A549 (cell line): Measurements from ENCODE around the gene OXA1L. TPM values are rescaled to one million over a fixed set of nuclear protein-coding genes. Genes with fewer than 3 reads are reported as not detected.

Source experiments
- ATAC-seq, 2 experiments: fragments of 200-7000 bp in 1 of 2; fragments of >200 bp in 1 of 2; cut with Nextera tagmentation in 1 of 2; cut with Tn5 transposase in 1 of 2; 3 replicates each; pipeline versions ENCODE4 v1.8.0 to v1.9.1; 2018 to 2020; ENCODE audit warnings: mild to moderate bottlenecking in 1 of 2, moderate library complexity in 1 of 2
- CTCF ChIA-PET: fragments of 300-600 bp; sonication (Branson Sonifier 250); formaldehyde crosslinking; extraction: SDS; loops from one replicate; lab custom pipeline; 2021; ENCODE audit warnings: antibody characterized with exemption, inconsistent platforms; lab: Yijun Ruan, JAX
- POLR2A ChIA-PET: fragments of 350-600 bp; formaldehyde crosslinking; extraction: SDS; loops from one replicate; lab custom pipeline; 2021; ENCODE audit warnings: antibody characterized with exemption, inconsistent platforms; lab: Yijun Ruan, JAX
- DNase-seq, 2 experiments: peaks; one replicate each; pipeline versions ENCODE4 v3.0.0 to v3.0.0-alpha.2; 2011 to 2016; ENCODE audit warnings: low read depth in 1 of 2, low spot score in 1 of 2
- FAIRE-seq: peaks from 2 replicates; lab custom pipeline; 2011; peaks lifted over from hg19 to GRCh38; lab: Jason Lieb, UNC
- H3K27ac ChIP-seq, 2 experiments: fragments of >200 bp; sonication (Bioruptor Twin); formaldehyde crosslinking; 3 replicates each; pipeline ENCODE4 v1.5.1; 2016 to 2017
- H3K4me1 ChIP-seq: fragments of >200 bp; sonication (Bioruptor Twin); formaldehyde crosslinking; 3 replicates; pipeline ENCODE4 v1.6.1; 2016
- H3K4me2 ChIP-seq: fragments of >200 bp; sonication (Bioruptor Twin); formaldehyde crosslinking; 3 replicates; pipeline ENCODE4 v1.6.1; 2016
- H3K4me3 ChIP-seq: fragments of >200 bp; sonication (Bioruptor Twin); formaldehyde crosslinking; 3 replicates; pipeline ENCODE4 v1.5.1; 2016
- H3K9me3 ChIP-seq: fragments of >200 bp; sonication (Bioruptor Twin); formaldehyde crosslinking; 3 replicates; pipeline ENCODE4 v1.6.1; 2016
- BCL3 ChIP-seq: fragments of >200 bp; sonication (Bioruptor Twin); formaldehyde crosslinking; IDR thresholded peaks from 3 replicates; pipeline ENCODE4 v1.6.1; 2016
- BHLHE40 ChIP-seq: IDR thresholded peaks from 2 replicates; pipeline ENCODE4 v1.6.1; 2012; ENCODE audit warnings: low read depth, low read length, inconsistent platforms
- CBX2 ChIP-seq: fragments of 200-600 bp; sonication (generic); IDR thresholded peaks from 2 replicates; pipeline ENCODE4 v1.6.1; 2016; ENCODE audit warnings: low read depth, mild to moderate bottlenecking, borderline replicate concordance
- CBX8 ChIP-seq: fragments of 200-600 bp; sonication (generic); IDR thresholded peaks from 2 replicates; pipeline ENCODE4 v1.6.1; 2016
- CHD2 ChIP-seq: fragments of 150-350 bp; IDR thresholded peaks from 2 replicates; pipeline ENCODE4 v1.6.1; 2014; ENCODE audit warnings: low read length; ENCODE audit not compliant: partially characterized antibody
- EHF ChIP-seq: fragments of 250-450 bp; sonication (Bioruptor Pico); IDR thresholded peaks from 2 replicates; pipeline ENCODE4 v1.5.0; 2020; ENCODE audit warnings: mild to moderate bottlenecking
- EHMT2 ChIP-seq: fragments of 200-600 bp; sonication (generic); IDR thresholded peaks from 2 replicates; pipeline ENCODE4 v1.6.1; 2016; ENCODE audit warnings: antibody characterized with exemption, low read depth, mild to moderate bottlenecking, moderate library complexity
- EP300 ChIP-seq, 2 experiments: fragments of >200 bp; sonication (Bioruptor Twin); formaldehyde crosslinking; IDR thresholded peaks; 2 replicates in 1 of 2; 3 replicates in 1 of 2; pipeline ENCODE4 v1.6.1; 2016 to 2017
- ESRRA ChIP-seq: fragments of 150-350 bp; IDR thresholded peaks from 2 replicates; pipeline ENCODE4 v1.6.1; 2014; ENCODE audit warnings: mild to moderate bottlenecking, low read length, borderline replicate concordance
- HMGXB4 ChIP-seq: fragments of 250-450 bp; sonication (Bioruptor Pico); IDR thresholded peaks from 2 replicates; pipeline ENCODE4 v1.5.0; 2021; ENCODE audit warnings: mild to moderate bottlenecking, moderate library complexity, borderline replicate concordance
- HOXB13 ChIP-seq: fragments of 250-450 bp; sonication (Bioruptor Pico); IDR thresholded peaks from 2 replicates; pipeline ENCODE4 v1.5.0; 2020; ENCODE audit warnings: low read depth, mild to moderate bottlenecking, moderate library complexity
- HOXB5 ChIP-seq: fragments of 250-450 bp; sonication (Bioruptor Pico); IDR thresholded peaks from 2 replicates; pipeline ENCODE4 v1.5.0; 2020; ENCODE audit warnings: mild to moderate bottlenecking, moderate library complexity
- JUNB ChIP-seq: fragments of >200 bp; sonication (Bioruptor Twin); formaldehyde crosslinking; IDR thresholded peaks from 2 replicates; pipeline ENCODE4 v1.6.1; 2016
- KDM5A ChIP-seq: fragments of 200-600 bp; sonication (generic); IDR thresholded peaks from 2 replicates; pipeline ENCODE4 v1.6.1; 2016; ENCODE audit warnings: antibody characterized with exemption, mild to moderate bottlenecking
- MYC ChIP-seq: IDR thresholded peaks from 2 replicates; pipeline ENCODE4 v1.6.1; 2012; ENCODE audit warnings: mild to moderate bottlenecking, inconsistent platforms, low read length, improper control_type of control experiment, borderline replicate concordance
- NR3C1 ChIP-seq: fragments of >200 bp; sonication (Bioruptor Twin); formaldehyde crosslinking; IDR thresholded peaks from 3 replicates; pipeline ENCODE4 v1.6.1; 2017
- POLR2AphosphoS2 ChIP-seq: conservative IDR thresholded peaks from 2 replicates; pipeline ENCODE4 v1.6.1; 2012; ENCODE audit warnings: low read length, improper control_type of control experiment, inconsistent platforms
- RAD21 ChIP-seq, 2 experiments: fragments of >200 bp in 1 of 2; sonication (Bioruptor Twin) in 1 of 2; formaldehyde crosslinking in 1 of 2; IDR thresholded peaks in 1 of 2; conservative IDR thresholded peaks in 1 of 2; 2 replicates in 1 of 2; 3 replicates in 1 of 2; pipeline ENCODE4 v1.6.1; 2012 to 2018; ENCODE audit warnings: inconsistent platforms in 1 of 2
- RCOR1 ChIP-seq: fragments of 150-350 bp; IDR thresholded peaks from 2 replicates; pipeline ENCODE4 v1.6.1; 2014; ENCODE audit warnings: antibody characterized with exemption, low read length, low read depth
- ZSCAN20 ChIP-seq: fragments of 250-450 bp; sonication (Bioruptor Pico); IDR thresholded peaks from 2 replicates; pipeline ENCODE4 v1.8.0; 2022; ENCODE audit warnings: mild to moderate bottlenecking, moderate library complexity
- WGBS: methylation state at CpG from one replicate; pipeline ENCODE4 v1.1.6; 2017; ENCODE audit errors: missing lambda C conversion rate; 5-methylcytosine and 5-hydroxymethylcytosine counted together
- polyA plus RNA-seq, 4 experiments: library from polyadenylated mRNA; depleted of rRNA in 3 of 4; stranded (reverse); fragments of >200 nt; fragmentation: RNase III in 1 of 4; extraction: RNeasy Plus Mini Kit Qiagen cat#74134 plus additional on column Dnase treatment in 1 of 4; gene quantifications; 2 replicates in 3 of 4; 3 replicates in 1 of 4; pipeline ENCODE4 v1.2.3, GENCODE V29; 2011 to 2017
- TF ChIP-seq, protein P1 (sequence below): IDR thresholded peaks from 2 replicates; pipeline ENCODE4 v1.6.1; 2012
- TF ChIP-seq, protein P2 (sequence below): fragments of 450-650 bp; IDR thresholded peaks from 2 replicates; pipeline ENCODE4 v1.6.1; 2014; ENCODE audit warnings: antibody characterized with exemption

OXA1L gene
- polyA plus RNA-seq, 2 of the 4 experiments (the other 2 are of a cell fraction): 133 to 199 TPM

GRCh38 chr14:22739423-22739822, 27.1 kb upstream of the OXA1L start:
- Histone ChIP-seq H3K27ac (no peak overlapping the region), H3K4me3 (no peak overlapping the region), H3K9me3 (0 out of 3 replicates have a peak, but pooled peaks cover 7% of the 10 kb centered on the region), H3K4me1 (no peaks in the 10 kb centered on the region), H3K4me2 (no peak overlapping the region)
- no peak for DNase-seq
- POLR2A ChIA-PET: no interaction called here
- 54% methylated on average over 1 of the region's 1 CpG for WGBS
- FAIRE-seq: no peak
- no peak for TF ChIP-seq HMGXB4 (CRISPR knock-in tag)
- TF ChIP-seq ZSCAN20 (CRISPR knock-in tag): no peak
- no peak for TF ChIP-seq CBX8
- no peak for TF ChIP-seq RCOR1
- no peak for TF ChIP-seq NR3C1
- TF ChIP-seq ESRRA: no peak
- no peak for TF ChIP-seq JUNB
- TF ChIP-seq POLR2AphosphoS2: no peak
- no peak for TF ChIP-seq BHLHE40
- ATAC-seq: no peak
- CTCF ChIA-PET: interaction anchor here (1.2 kb wide), 1 partner anchor 169 kb away, joined by 3 read pairs; no protein-coding TSS in a partner anchor

DNA sequence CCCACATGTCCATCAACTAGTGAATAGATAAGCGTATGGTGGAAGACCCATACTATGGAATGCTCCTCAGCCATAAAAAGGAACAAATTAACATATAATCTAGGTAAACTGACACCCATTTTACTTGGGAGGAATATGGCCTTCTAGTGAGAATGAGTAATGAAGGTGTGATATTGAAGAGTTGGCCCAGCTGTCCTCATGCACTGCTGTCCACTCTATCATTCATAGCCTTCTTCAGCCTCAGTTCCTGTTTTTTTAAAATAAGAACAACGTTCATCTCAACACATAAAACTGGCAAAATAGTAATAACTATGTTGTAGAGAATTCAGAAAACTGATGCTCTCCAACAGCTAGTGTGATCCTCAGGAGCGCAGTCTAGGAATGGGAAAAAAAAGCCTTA, 26.5 kb upstream of the OXA1L start:
- no peak for DNase-seq
- 0 out of 3 replicates have a peak, but pooled peaks cover 7% of the 10 kb centered on the region for H3K9me3 ChIP-seq
- FAIRE-seq: no peak
- H3K4me2 ChIP-seq: no peak overlapping the region
- CTCF ChIA-PET: no interaction called here
- TF ChIP-seq HOXB5 (CRISPR knock-in tag): no peak
- TF ChIP-seq JUNB: no peak
- TF ChIP-seq CHD2: no peak
- no peak for TF ChIP-seq RAD21 (conservative IDR thresholded peaks at IDR 0.05 in 1 of 2, IDR thresholded peaks at IDR 0.05 in 1 of 2)
- TF ChIP-seq ZSCAN20 (CRISPR knock-in tag): no peak
- no peak for TF ChIP-seq KDM5A
- TF ChIP-seq EHMT2: no peak
- TF ChIP-seq, protein P1, sequence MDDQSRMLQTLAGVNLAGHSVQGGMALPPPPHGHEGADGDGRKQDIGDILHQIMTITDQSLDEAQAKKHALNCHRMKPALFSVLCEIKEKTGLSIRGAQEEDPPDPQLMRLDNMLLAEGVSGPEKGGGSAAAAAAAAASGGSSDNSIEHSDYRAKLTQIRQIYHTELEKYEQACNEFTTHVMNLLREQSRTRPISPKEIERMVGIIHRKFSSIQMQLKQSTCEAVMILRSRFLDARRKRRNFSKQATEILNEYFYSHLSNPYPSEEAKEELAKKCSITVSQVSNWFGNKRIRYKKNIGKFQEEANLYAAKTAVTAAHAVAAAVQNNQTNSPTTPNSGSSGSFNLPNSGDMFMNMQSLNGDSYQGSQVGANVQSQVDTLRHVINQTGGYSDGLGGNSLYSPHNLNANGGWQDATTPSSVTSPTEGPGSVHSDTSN: no peak
- TF ChIP-seq CBX2: no peak
- no peak for TF ChIP-seq POLR2AphosphoS2
- TF ChIP-seq, protein P2, sequence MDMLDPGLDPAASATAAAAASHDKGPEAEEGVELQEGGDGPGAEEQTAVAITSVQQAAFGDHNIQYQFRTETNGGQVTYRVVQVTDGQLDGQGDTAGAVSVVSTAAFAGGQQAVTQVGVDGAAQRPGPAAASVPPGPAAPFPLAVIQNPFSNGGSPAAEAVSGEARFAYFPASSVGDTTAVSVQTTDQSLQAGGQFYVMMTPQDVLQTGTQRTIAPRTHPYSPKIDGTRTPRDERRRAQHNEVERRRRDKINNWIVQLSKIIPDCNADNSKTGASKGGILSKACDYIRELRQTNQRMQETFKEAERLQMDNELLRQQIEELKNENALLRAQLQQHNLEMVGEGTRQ: no peak
- no peak for TF ChIP-seq HOXB13
- no peak for TF ChIP-seq BCL3
- no peak for TF ChIP-seq MYC
- TF ChIP-seq EHF (CRISPR knock-in tag): no peak
- no peak for TF ChIP-seq EP300 (IDR thresholded peaks at IDR 0.05)
- POLR2A ChIA-PET: no interaction called here
- 67% methylated on average over 3 of the region's 3 CpGs for WGBS
- no peak overlapping the region for H3K27ac ChIP-seq
- ATAC-seq: no peak
- H3K4me3 ChIP-seq: no peak overlapping the region
- no peaks in the 10 kb centered on the region for H3K4me1 ChIP-seq
